GM12878 (cell line): ENCODE data around the gene POLD2.

Experiments
- ASH2L ChIP-seq: fragments of 300-600, 200-600 bp; sonication (generic); IDR thresholded peaks from 2 replicates; pipeline ENCODE4 v1.6.1; 2017; ENCODE audit warnings: low read depth, mild to moderate bottlenecking, borderline replicate concordance
- CEBPB ChIP-seq, 2 experiments: fragments of 150-350 bp in 1 of 2; IDR thresholded peaks; 2 replicates each; pipeline ENCODE4 v1.6.1; 2012 to 2014; ENCODE audit warnings: low read depth in 2 of 2, low read length in 2 of 2, borderline replicate concordance in 1 of 2, inconsistent platforms in 1 of 2
- CTCF ChIP-seq, 3 experiments: IDR thresholded peaks in 2 of 3; conservative IDR thresholded peaks in 1 of 3; 2 replicates each; pipeline ENCODE4 v1.5.1; 2011; ENCODE audit warnings: low read depth in 3 of 3, low read length in 3 of 3, mild to moderate bottlenecking in 3 of 3, control low read depth in 2 of 3, moderate library complexity in 2 of 3, inconsistent platforms in 1 of 3, mixed read lengths in 1 of 3; ENCODE audit not compliant: control insufficient read depth in 2 of 3, insufficient read depth in 1 of 3; ENCODE audit errors: extremely low read depth in 1 of 3
- NBN ChIP-seq: fragments of 450-650 bp; IDR thresholded peaks from 2 replicates; pipeline ENCODE4 v1.6.1; 2016
- NFIC ChIP-seq: IDR thresholded peaks from 2 replicates; pipeline ENCODE4 v1.6.1; 2012; ENCODE audit warnings: low read depth, mild to moderate bottlenecking, inconsistent platforms, low read length, moderate library complexity
- NFYA ChIP-seq: IDR thresholded peaks from 2 replicates; pipeline ENCODE4 v1.6.1; 2011; ENCODE audit warnings: low read depth, mild to moderate bottlenecking, low read length, improper control_type of control experiment, borderline replicate concordance
- RCOR1 ChIP-seq: conservative IDR thresholded peaks from 2 replicates; pipeline ENCODE4 v1.6.1; 2012; ENCODE audit warnings: low read depth, low read length, improper control_type of control experiment
- SPI1 ChIP-seq: IDR thresholded peaks from 2 replicates; pipeline ENCODE4 v1.6.1; 2011; ENCODE audit warnings: low read depth, mild to moderate bottlenecking, low read length, moderate library complexity, borderline replicate concordance; ENCODE audit not compliant: insufficient read depth
- SUPT20H ChIP-seq: IDR thresholded peaks from 2 replicates; pipeline ENCODE4 v1.6.1; 2011; ENCODE audit warnings: low read depth, mild to moderate bottlenecking, low read length, moderate library complexity, borderline replicate concordance; ENCODE audit not compliant: control insufficient read depth
- ZNF24 ChIP-seq: fragments of 450-650 bp; IDR thresholded peaks from 2 replicates; pipeline ENCODE4 v1.6.1; 2017; ENCODE audit warnings: antibody characterized with exemption, mild to moderate bottlenecking
- ZNF687 ChIP-seq: fragments of 450-650 bp; IDR thresholded peaks from 2 replicates; pipeline ENCODE4 v1.6.1; 2017; ENCODE audit warnings: mild to moderate bottlenecking, moderate library complexity

- TF ChIP-seq ZNF687 (no peak), NFIC (no peak), SPI1 (no peak), CTCF (IDR thresholded peaks at IDR 0.05 in 2 of 3, conservative IDR thresholded peaks at IDR 0.05 in 1 of 3; ENCODE audit: control insufficient read depth in 2 of 3, extremely low read depth in 1 of 3, insufficient read depth in 1 of 3, low read depth in 3 of 3, low read length in 3 of 3) (no peak), SUPT20H (no peak), CEBPB (IDR thresholded peaks at IDR 0.05; ENCODE audit: borderline replicate concordance in 1 of 2, low read depth in 2 of 2, low read length in 2 of 2) (no peak), NBN (no peak), ASH2L (no peak), NFYA (no peak), ZNF24 (no peak), RCOR1 (no peak)
Observed at GRCh38 chr7:44112997-44113763, 10.2 kb downstream of the POLD2 start.
